ENCODE data around the gene ANAPC13.

Gene ANAPC13

GRCh38 chr3:134449951-134450350, 35.8 kb downstream of the ANAPC13 start:
- no peak for DNase-seq (ENCODE audit: low read depth in 2 of 2)

GRCh38 chr3:134449277-134449676, 36.5 kb downstream of the ANAPC13 start:
- no peak for DNase-seq (ENCODE audit: low read depth in 2 of 2)

- no peak for DNase-seq (ENCODE audit: low read depth in 2 of 2)
These were observed 37.1 kb downstream of the ANAPC13 start for GRCh38 chr3:134448664-134449063.

- DNase-seq (ENCODE audit: low read depth in 2 of 2), result no peak
These were observed 38.4 kb downstream of the ANAPC13 start for GRCh38 chr3:134447351-134447750.

GRCh38 chr3:134446800-134447199, 39.0 kb downstream of the ANAPC13 start:
- DNase-seq (ENCODE audit: low read depth in 2 of 2), result no peak

GRCh38 chr3:134445636-134446035, 40.1 kb downstream of the ANAPC13 start:
- no peak for DNase-seq (ENCODE audit: low read depth in 2 of 2)

- no peak for DNase-seq (ENCODE audit: low read depth in 2 of 2)
These were observed 40.7 kb downstream of the ANAPC13 start for GRCh38 chr3:134445095-134445494.

GRCh38 chr3:134441821-134442220, 44.0 kb downstream of the ANAPC13 start:
- no peak for DNase-seq (ENCODE audit: low read depth in 2 of 2)

- DNase-seq (ENCODE audit: low read depth in 2 of 2), result no peak
These were observed 44.5 kb downstream of the ANAPC13 start for GRCh38 chr3:134441321-134441720.

- DNase-seq (ENCODE audit: low read depth in 2 of 2), result no peak
These were observed 48.5 kb downstream of the ANAPC13 start for GRCh38 chr3:134437211-134437752.

GRCh38 chr3:134432236-134432635, 53.5 kb downstream of the ANAPC13 start:
- no peak for DNase-seq (ENCODE audit: low read depth in 2 of 2)

GRCh38 chr3:134430950-134431445, 54.8 kb downstream of the ANAPC13 start:
- DNase-seq (ENCODE audit: low read depth in 2 of 2), result no peak

- no peak for DNase-seq (ENCODE audit: low read depth in 2 of 2)
These were observed 55.6 kb downstream of the ANAPC13 start for GRCh38 chr3:134430174-134430573.

GRCh38 chr3:134428401-134428800, 57.4 kb downstream of the ANAPC13 start:
- DNase-seq (ENCODE audit: low read depth in 2 of 2), result no peak
